Stimulated activated CD4-positive, alpha-beta T cell treated with anti-CD3 and anti-CD28 coated beads, Interleukin-15, amount 100 ng/mL, for 48 hours (primary cell): ENCODE measurements around the gene SCTR.

Source experiments
- DNase-seq, 2 donors: peaks; one replicate each; pipeline ENCODE4 v3.0.0-alpha.2; 2020; ENCODE audit warnings: low read depth in 2 of 2

The SCTR gene

GRCh38 chr2:119487434-119488244 lies 36.6 kb downstream of the SCTR start:
- no peak for DNase-seq

GRCh38 chr2:119486886-119487285 lies 37.4 kb downstream of the SCTR start:
- DNase-seq: no peak

- no peak for DNase-seq
These were observed 38.0 kb downstream of the SCTR start for GRCh38 chr2:119486196-119486827.

GRCh38 chr2:119485336-119486110 lies 38.8 kb downstream of the SCTR start:
- DNase-seq: no peak

GRCh38 chr2:119484834-119485233 lies 39.4 kb downstream of the SCTR start:
- DNase-seq: no peak

- DNase-seq: no peak
These were observed 40.2 kb downstream of the SCTR start for GRCh38 chr2:119483896-119484718.

- DNase-seq: no peak
These were observed 40.9 kb downstream of the SCTR start for GRCh38 chr2:119483395-119483753.

- DNase-seq: no peak
These were observed 41.5 kb downstream of the SCTR start for GRCh38 chr2:119482481-119483394.

- no peak for DNase-seq
These were observed 42.5 kb downstream of the SCTR start for GRCh38 chr2:119481501-119482455.

GRCh38 chr2:119480718-119481142 lies 43.6 kb downstream of the SCTR start:
- DNase-seq: no peak

- DNase-seq: no peak
These were observed 44.1 kb downstream of the SCTR start for GRCh38 chr2:119480184-119480583.

- DNase-seq: no peak
These were observed 45.3 kb downstream of the SCTR start for GRCh38 chr2:119478978-119479295.

- DNase-seq: no peak
These were observed 45.9 kb downstream of the SCTR start for GRCh38 chr2:119478188-119478977.

- DNase-seq: no peak
These were observed 47.2 kb downstream of the SCTR start for GRCh38 chr2:119477113-119477505.

- DNase-seq: peak in 1 of 2 donors; percentile 7
These were observed 47.8 kb downstream of the SCTR start for GRCh38 chr2:119476301-119477112.

- DNase-seq: no peak
These were observed 48.4 kb downstream of the SCTR start for GRCh38 chr2:119475857-119476244.

- DNase-seq: no peak
These were observed 48.9 kb downstream of the SCTR start for GRCh38 chr2:119475225-119475856.
